Left lung (tissue), 10 donors: ENCODE results near the gene PREX1. TPM values are rescaled to one million over a fixed set of nuclear protein-coding genes. Genes with fewer than 3 reads are reported as not detected.

ENCODE experiments used
- ATAC-seq: fragments of 200-7000 bp; cut with Tn5 transposase; one replicate; pipeline ENCODE4 v1.9.1; 2020; ENCODE audit warnings: moderate library complexity
- DNase-seq, 4 donors: peaks; one replicate each; pipeline ENCODE4 v3.0.0-alpha.2; 2013 to 2020
- H3K27ac ChIP-seq, 2 donors: fragments of 200-600 bp; sonication (generic) in 1 of 2; one replicate each; pipeline versions ENCODE4 v1.5.0 to v1.8.0; 2020 to 2021
- H3K27me3 ChIP-seq, 2 donors: fragments of 200-600 bp; sonication (generic) in 1 of 2; one replicate each; pipeline versions ENCODE4 v1.5.0 to v1.8.0; 2020 to 2021
- H3K36me3 ChIP-seq, 2 donors: fragments of 200-600 bp; sonication (generic) in 1 of 2; one replicate each; pipeline versions ENCODE4 v1.5.0 to v1.8.0; 2020 to 2021
- H3K4me1 ChIP-seq, 2 donors: fragments of 200-600 bp; one replicate each; pipeline ENCODE4 v1.8.0; 2021
- H3K4me3 ChIP-seq, 2 donors: fragments of 200-600 bp; sonication (generic) in 1 of 2; one replicate each; pipeline versions ENCODE4 v1.5.0 to v1.8.0; 2020 to 2021; ENCODE audit warnings: mild to moderate bottlenecking in 1 of 2
- H3K9me3 ChIP-seq, 2 donors: fragments of 200-600 bp; sonication (generic) in 1 of 2; one replicate each; pipeline versions ENCODE4 v1.5.0 to v1.8.0; 2020 to 2021
- CTCF ChIP-seq, 2 donors: fragments of 200-600 bp; sonication (generic) in 1 of 2; IDR thresholded peaks; one replicate each; pipeline versions ENCODE4 v1.5.0 to v1.8.0; 2021; ENCODE audit warnings: antibody characterized with exemption in 2 of 2
- intact Hi-C, 2 donors: fragments of 100-400 bp; cut with DNase I; formaldehyde crosslinking; loops; one replicate each; pipeline versions ENCODE4 v1.11.2 to v1.14.2; 2022
- polyA plus RNA-seq, 6 donors: library from polyadenylated mRNA; unstranded; fragments of 120-200 nt; gene quantifications; one replicate each; pipeline ENCODE4 v1.2.1, GENCODE V29; 2013; ENCODE audit not compliant: insufficient read length in 6 of 6
- total RNA-seq, 2 donors: library from RNA; stranded (reverse); fragmentation: NEBNext Ultra II Directional; extraction: Animal tissue kit (Norgen Biotek cat#: 25700); gene quantifications; one replicate each; pipeline ENCODE4 v1.2.1, GENCODE V29; 2021
- donor health status: DM: no; HTN: yes; CAD: no.
- donor health status: DM: no; HTN: no; CAD: no.

Gene PREX1
- total and polyA plus RNA-seq, 8 donors: 20.3 to 111 (median 26.1) TPM

GRCh38 chr20:48711044-48711428 lies 116.8 kb downstream of the PREX1 start:
- Histone ChIP-seq H3K27me3 (no peaks in the 10 kb centered on the region), H3K36me3 (peaks cover 0 to 25% of the 10 kb centered on the region in 2 donors), H3K9me3 (no peaks in the 10 kb centered on the region), H3K4me1 (peaks cover 0 to 86% of the 10 kb centered on the region in 2 donors), H3K4me3 (no peak overlapping the region), H3K27ac (no peak overlapping the region)
- intact Hi-C loops: no loop called here
- ATAC-seq: no peak
- no peak for DNase-seq
- TF ChIP-seq CTCF (IDR thresholded peaks at IDR 0.05): no peak

- H3K36me3 ChIP-seq: peaks cover 0 to 23% of the 10 kb centered on the region in 2 donors
- peaks cover 0 to 86% of the 10 kb centered on the region in 2 donors for H3K4me1 ChIP-seq
- TF ChIP-seq CTCF (IDR thresholded peaks at IDR 0.05): no peak
- H3K27me3 ChIP-seq: no peaks in the 10 kb centered on the region
- H3K9me3 ChIP-seq: no peaks in the 10 kb centered on the region
- DNase-seq (peak in 1 of 4 donors; percentile 19), ATAC-seq (no peak)
- H3K27ac ChIP-seq: no peak overlapping the region
- no peak overlapping the region for H3K4me3 ChIP-seq
- intact Hi-C loops: no loop called here
Measured at GRCh38 chr20:48710341-48711043, 117.3 kb downstream of the PREX1 start.

GRCh38 chr20:48709744-48710143 lies 118.1 kb downstream of the PREX1 start:
- ATAC-seq (no peak), DNase-seq (no peak)
- no peak overlapping the region for H3K4me3 ChIP-seq
- H3K36me3 ChIP-seq: peaks cover 0 to 30% of the 10 kb centered on the region in 2 donors
- intact Hi-C loops: no loop called here
- H3K27me3 ChIP-seq: no peaks in the 10 kb centered on the region
- H3K4me1 ChIP-seq: peaks cover 0 to 87% of the 10 kb centered on the region in 2 donors
- no peak overlapping the region for H3K27ac ChIP-seq
- no peaks in the 10 kb centered on the region for H3K9me3 ChIP-seq
- no peak for TF ChIP-seq CTCF (IDR thresholded peaks at IDR 0.05)

- Histone ChIP-seq H3K9me3 (no peaks in the 10 kb centered on the region), H3K4me3 (no peak overlapping the region), H3K36me3 (peaks cover 0 to 36% of the 10 kb centered on the region in 2 donors), H3K4me1 (peaks cover 0 to 90% of the 10 kb centered on the region in 2 donors), H3K27me3 (no peaks in the 10 kb centered on the region), H3K27ac (peak overlapping the region in 1 of 2 donors; percentile 5)
- TF ChIP-seq CTCF (IDR thresholded peaks at IDR 0.05): no peak
- intact Hi-C loops: no loop called here
- ATAC-seq (no peak), DNase-seq (peak in 1 of 4 donors; percentile 15)
Measured at GRCh38 chr20:48709058-48709691, 118.6 kb downstream of the PREX1 start.

- Histone ChIP-seq H3K4me3 (no peak overlapping the region), H3K9me3 (no peaks in the 10 kb centered on the region), H3K36me3 (peaks cover 0 to 41% of the 10 kb centered on the region in 2 donors), H3K27ac (peak overlapping the region in 1 of 2 donors; percentile 5), H3K27me3 (no peaks in the 10 kb centered on the region), H3K4me1 (peaks cover 0 to 94% of the 10 kb centered on the region in 2 donors)
- ATAC-seq (no peak), DNase-seq (peak in 1 of 4 donors; percentile 16)
- intact Hi-C loops: no loop called here
- no peak for TF ChIP-seq CTCF (IDR thresholded peaks at IDR 0.05)
Measured at GRCh38 chr20:48708630-48709029, 119.2 kb downstream of the PREX1 start.
